Retinal pigment epithelial cell (primary cell): ENCODE data around the gene MYOF.

Source experiments
- DNase-seq: peaks from one replicate; pipeline ENCODE4 v3.0.0-alpha.2; 2010; ENCODE audit warnings: low read depth
- H3K4me3 ChIP-seq: 2 replicates; pipeline ENCODE4 v1.5.1; 2011; ENCODE audit warnings: mild to moderate bottlenecking, low read length, control low read depth, moderate library complexity
- CTCF ChIP-seq: conservative IDR thresholded peaks from 2 replicates; pipeline ENCODE4 v1.5.1; 2011; ENCODE audit warnings: low read depth, low read length, control low read depth, inconsistent platforms

Gene MYOF

DNA sequence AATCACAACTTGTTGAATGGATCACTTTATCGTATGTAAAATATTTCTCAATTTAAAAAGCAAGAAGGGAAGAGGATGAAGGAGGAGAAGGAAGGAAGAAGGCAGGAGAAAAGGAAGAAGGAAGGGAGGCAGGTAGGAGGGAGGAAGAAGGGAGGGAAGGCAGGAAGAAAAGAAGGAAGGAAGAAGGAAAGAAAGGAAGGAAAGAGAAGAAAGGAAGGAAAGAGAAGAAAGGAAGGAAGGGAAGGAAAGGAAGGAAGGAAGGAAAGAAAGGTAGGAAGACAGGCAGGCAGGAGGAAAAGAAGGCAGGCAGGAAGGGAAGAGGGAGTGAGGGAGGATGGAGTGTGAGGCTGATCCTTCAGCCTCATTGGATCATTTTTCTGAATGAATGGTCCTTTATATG, 145.5 kb downstream of the MYOF start:
- no peak for TF ChIP-seq CTCF
- DNase-seq, result no peak
- no peak overlapping the region for H3K4me3 ChIP-seq

GRCh38 chr10:93336110-93336509, 146.0 kb downstream of the MYOF start:
- TF ChIP-seq CTCF, result no peak
- H3K4me3 ChIP-seq, result no peak overlapping the region
- no peak for DNase-seq

DNA sequence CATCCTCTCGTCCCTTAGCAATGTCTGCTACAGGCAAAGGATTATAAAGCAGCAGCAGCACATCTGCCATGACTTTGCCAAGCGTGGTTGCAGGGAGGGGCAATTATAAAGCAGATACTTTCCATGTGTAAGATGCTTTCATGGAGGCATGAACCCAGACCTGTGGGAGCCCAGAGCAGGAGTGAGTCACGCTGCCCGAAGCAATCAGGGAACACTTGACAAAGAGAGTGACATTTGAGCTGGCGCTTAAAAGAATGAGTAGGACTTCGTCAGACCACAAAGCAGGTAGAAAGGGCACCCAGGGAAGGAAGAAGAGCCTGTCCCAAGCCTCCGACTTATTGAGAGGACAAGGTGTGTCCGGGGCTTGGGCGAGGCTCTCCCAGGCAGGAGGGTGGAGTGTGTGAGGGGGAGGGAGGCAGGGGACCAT, 147.2 kb downstream of the MYOF start:
- no peak overlapping the region for H3K4me3 ChIP-seq
- TF ChIP-seq CTCF, result no peak
- no peak for DNase-seq

GRCh38 chr10:93334181-93334580, 148.0 kb downstream of the MYOF start:
- DNase-seq, result no peak
- no peak for TF ChIP-seq CTCF
- H3K4me3 ChIP-seq, result no peak overlapping the region

- DNase-seq, result no peak
- TF ChIP-seq CTCF, result no peak
Observed at GRCh38 chr10:93333278-93333978, 148.7 kb downstream of the MYOF start.

GRCh38 chr10:93330824-93331223, 151.3 kb downstream of the MYOF start:
- TF ChIP-seq CTCF, result no peak
- H3K4me3 ChIP-seq, result no peak overlapping the region
- no peak for DNase-seq

More at GRCh38 chr10:93333278-93333978, 148.7 kb downstream of the MYOF start:
- H3K4me3 ChIP-seq, result no peak overlapping the region

DNA sequence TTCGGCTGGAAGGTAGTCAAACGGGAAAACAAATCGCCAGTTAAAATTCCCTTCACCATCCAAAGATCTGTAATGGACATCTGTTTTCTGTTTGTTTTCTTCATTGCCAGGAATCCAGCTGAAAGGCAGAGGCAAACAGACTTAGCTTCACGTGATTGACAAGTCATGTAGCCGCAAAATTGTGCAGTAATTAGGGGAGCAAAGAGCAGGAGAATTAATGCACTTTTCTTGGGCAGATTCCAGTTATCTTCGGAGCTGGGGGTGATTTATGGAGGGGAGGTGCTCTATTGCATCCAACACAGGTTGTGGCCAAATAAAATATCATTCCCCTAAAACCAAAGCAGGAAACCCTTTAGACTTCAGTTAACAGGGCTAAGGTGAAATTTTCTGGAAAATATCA, 162.2 kb downstream of the MYOF start:
- H3K4me3 ChIP-seq, result no peak overlapping the region
- TF ChIP-seq CTCF, result no peak
- no peak for DNase-seq
